Measurements from ENCODE around the gene ESYT1.
"Not testable (repeated sequence)": the region's sequence is repeated elsewhere in the genome, so short reads cannot be mapped to it uniquely, and the experiment has no call there.

The ESYT1 gene

GRCh38 chr12:56129942-56130495 is 2.0 kb downstream of the ESYT1 start:
- no peak for DNase-seq

GRCh38 chr12:56130876-56131275 is 2.8 kb downstream of the ESYT1 start:
- DNase-seq, result no peak

GRCh38 chr12:56134897-56135296 is 6.8 kb downstream of the ESYT1 start:
- no peak for DNase-seq

- no peak for DNase-seq
Measured at GRCh38 chr12:56137853-56138571, 9.9 kb downstream of the ESYT1 start.

- no peak for DNase-seq
Measured at GRCh38 chr12:56141946-56142784, 14.1 kb downstream of the ESYT1 start.

- DNase-seq, result no peak
Measured at GRCh38 chr12:56143217-56143616, 15.2 kb downstream of the ESYT1 start.

- no peak for DNase-seq
Measured at GRCh38 chr12:56143870-56144269, 15.8 kb downstream of the ESYT1 start.

GRCh38 chr12:56145217-56145616 is 17.1 kb downstream of the ESYT1 start:
- DNase-seq, result no peak

- DNase-seq, result no peak
Measured at GRCh38 chr12:56146492-56147460, 18.7 kb downstream of the ESYT1 start.

- no peak for DNase-seq
Measured at GRCh38 chr12:56150563-56150962, 22.5 kb downstream of the ESYT1 start.

- DNase-seq, result peak; percentile 78
Measured at GRCh38 chr12:56151672-56152131, 23.6 kb downstream of the ESYT1 start.

GRCh38 chr12:56152132-56152755 is 24.2 kb downstream of the ESYT1 start, which contains the start of gene MYL6B:
Gene MYL6B (plus strand): TSS chr12:56152587. CDS start chr12:56153919, 1,332 bp downstream.
- DNase-seq, result peak; percentile 90

- peak; percentile 63 for DNase-seq
Measured at GRCh38 chr12:56152756-56153677, 24.9 kb downstream of the ESYT1 start.

- no peak for DNase-seq
Measured at GRCh38 chr12:56153678-56154065, 25.6 kb downstream of the ESYT1 start.

GRCh38 chr12:56154246-56154771 is 26.2 kb downstream of the ESYT1 start:
- DNase-seq, result no peak

GRCh38 chr12:56154818-56155217 is 26.8 kb downstream of the ESYT1 start:
- DNase-seq, result no peak

- DNase-seq, result no peak
Measured at GRCh38 chr12:56155256-56155845, 27.3 kb downstream of the ESYT1 start.

- not testable (repeated sequence) for DNase-seq
Measured at GRCh38 chr12:56156464-56157200, 28.6 kb downstream of the ESYT1 start.

All from NCI-H510A treated with DMSO at 0.1 percent for 48 hours (cell line).